HepG2 (cell line): Measurements from ENCODE around the gene LAPTM4A. TPM values are rescaled to one million over a fixed set of nuclear protein-coding genes. Genes with fewer than 3 reads are reported as not detected.

ENCODE experiments used
- ATAC-seq: fragments of 200-7000 bp; cut with Tn5 transposase; 3 replicates; pipeline ENCODE4 v1.9.1; 2020; ENCODE audit warnings: mild to moderate bottlenecking, moderate library complexity
- BruUV-seq: library from RNA; stranded (reverse); fragments of 400-500 nt; replicated peaks from 2 replicates; lab custom pipeline; 2021; lab: Mats Ljungman, UMichigan
- CTCF ChIA-PET: fragments of 300-600 bp; formaldehyde crosslinking; extraction: SDS; loops from one replicate; lab custom pipeline; 2021; ENCODE audit warnings: low total read pairs, inconsistent platforms, low intra/inter-chr PET ratio; lab: Yijun Ruan, JAX
- POLR2A ChIA-PET: fragments of 350-600 bp; sonication (Branson Sonifier 250); formaldehyde crosslinking; loops from one replicate; lab custom pipeline; 2020; ENCODE audit warnings: antibody characterized with exemption, inconsistent platforms; lab: Yijun Ruan, JAX
- DNase-seq: peaks from one replicate; pipeline ENCODE4 v3.0.0-alpha.2; 2015; ENCODE audit warnings: low spot score
- FAIRE-seq: peaks from 3 replicates; lab custom pipeline; 2011; peaks lifted over from hg19 to GRCh38; lab: Jason Lieb, UNC
- H2AFZ ChIP-seq: one replicate; pipeline ENCODE4 v1.6.1; 2011; ENCODE audit warnings: low read length, inconsistent platforms
- H3K27ac ChIP-seq: fragments of 300-600 bp; 3 replicates; pipeline ENCODE4 v1.8.0; 2011; ENCODE audit warnings: mixed run types, mild to moderate bottlenecking, mixed read lengths, low read length, inconsistent platforms; ENCODE audit not compliant: insufficient read depth; ENCODE audit errors: extremely low read length
- H3K27me3 ChIP-seq, 2 experiments: fragments of 200-600 bp in 1 of 2; 2 replicates in 1 of 2; 3 replicates in 1 of 2; pipeline versions ENCODE4 v1.6.0 to v1.8.0; 2011; ENCODE audit warnings: low read length in 2 of 2, mild to moderate bottlenecking in 2 of 2, moderate library complexity in 2 of 2, inconsistent platforms in 1 of 2; ENCODE audit not compliant: insufficient read depth in 2 of 2, control insufficient read depth in 1 of 2
- H3K36me3 ChIP-seq, 2 experiments: fragments of 200-600 bp in 1 of 2; replicated peaks in 1 of 2; 2 replicates in 1 of 2; 3 replicates in 1 of 2; pipeline versions ENCODE4 v1.5.1 to v1.8.0; 2011; ENCODE audit warnings: low read length in 2 of 2, inconsistent platforms in 1 of 2; ENCODE audit not compliant: insufficient read depth in 2 of 2, control insufficient read depth in 1 of 2
- H3K4me1 ChIP-seq: 2 replicates; pipeline ENCODE4 v1.5.1; 2012; ENCODE audit warnings: low read length, inconsistent platforms; ENCODE audit not compliant: insufficient read depth
- H3K4me2 ChIP-seq: 2 replicates; pipeline ENCODE4 v1.6.0; 2011; ENCODE audit warnings: low read depth, low read length, inconsistent platforms
- H3K4me3 ChIP-seq, 3 experiments: fragments of 200-600 bp in 1 of 3; sonication (generic), shearing (Covaris generic) in 1 of 3; replicated peaks in 1 of 3; 2 replicates each; pipeline ENCODE4 v1.5.1; 2011 to 2016; ENCODE audit warnings: low read length in 3 of 3, inconsistent platforms in 2 of 3, low read depth in 2 of 3, mild to moderate bottlenecking in 2 of 3, control low read depth in 1 of 3, mixed read lengths in 1 of 3; ENCODE audit not compliant: insufficient read depth in 1 of 3
- H3K79me2 ChIP-seq: one replicate; pipeline ENCODE4 v1.6.1; 2011; ENCODE audit warnings: low read length, inconsistent platforms; ENCODE audit not compliant: insufficient read depth
- H3K9ac ChIP-seq: 2 replicates; pipeline ENCODE4 v1.6.0; 2011; ENCODE audit warnings: mild to moderate bottlenecking, low read depth, low read length, inconsistent platforms; ENCODE audit not compliant: insufficient read depth
- H3K9me3 ChIP-seq: 2 replicates; pipeline ENCODE4 v1.5.1; 2012; ENCODE audit warnings: mild to moderate bottlenecking, low read length
- H4K20me1 ChIP-seq: 2 replicates; pipeline ENCODE4 v1.6.0; 2011; ENCODE audit warnings: inconsistent platforms, mild to moderate bottlenecking, low read length, moderate library complexity; ENCODE audit not compliant: insufficient read depth
- ARHGAP35 ChIP-seq: sonication (generic); formaldehyde crosslinking; IDR thresholded peaks from 2 replicates; pipeline ENCODE4 v1.9.0; 2022; ENCODE audit warnings: mild to moderate bottlenecking, inconsistent platforms, moderate library complexity, missing genetic modification reagents, borderline replicate concordance
- ARID4A ChIP-seq: sonication (generic); formaldehyde crosslinking; IDR thresholded peaks from 2 replicates; pipeline ENCODE4 v1.5.0; 2020; ENCODE audit warnings: mild to moderate bottlenecking, missing genetic modification reagents, borderline replicate concordance
- CENPBD1 ChIP-seq: sonication (generic); formaldehyde crosslinking; IDR thresholded peaks from 2 replicates; pipeline ENCODE4 v1.8.0; 2022; ENCODE audit warnings: missing genetic modification reagents, low read depth, mild to moderate bottlenecking, borderline replicate concordance
- KLF16 ChIP-seq, 2 experiments: sonication (generic) in 1 of 2; formaldehyde crosslinking in 1 of 2; IDR thresholded peaks; 2 replicates each; pipeline versions ENCODE4 v1.6.1 to v1.8.0; 2016 to 2023; ENCODE audit warnings: missing genetic modification reagents in 2 of 2, missing compliant biosample characterization in 1 of 2
- NFE2 ChIP-seq: sonication (generic); formaldehyde crosslinking; IDR thresholded peaks from 2 replicates; pipeline ENCODE4 v1.4.0; 2020; ENCODE audit warnings: missing genetic modification reagents
- NFE2L1 ChIP-seq: sonication (generic); formaldehyde crosslinking; IDR thresholded peaks from 2 replicates; pipeline ENCODE4 v1.4.0; 2020; ENCODE audit warnings: missing genetic modification reagents, mild to moderate bottlenecking, borderline replicate concordance
- POLR2AphosphoS2 ChIP-seq: IDR thresholded peaks from 2 replicates; pipeline ENCODE4 v1.6.1; 2011; ENCODE audit warnings: low read depth, low read length, improper control_type of control experiment
- SOX13 ChIP-seq, 3 experiments: fragments of 450-650 bp in 1 of 3; sonication (generic) in 1 of 3; formaldehyde crosslinking in 1 of 3; IDR thresholded peaks in 2 of 3; conservative IDR thresholded peaks in 1 of 3; 2 replicates each; pipeline versions ENCODE4 v1.5.0 to v1.6.1; 2016 to 2020; ENCODE audit warnings: antibody characterized with exemption in 1 of 3, mild to moderate bottlenecking in 1 of 3, missing compliant biosample characterization in 1 of 3, missing genetic modification reagents in 1 of 3, moderate library complexity in 1 of 3
- THAP8 ChIP-seq: sonication (generic); formaldehyde crosslinking; IDR thresholded peaks from 2 replicates; pipeline ENCODE4 v1.5.1; 2020; ENCODE audit warnings: missing genetic modification reagents, mild to moderate bottlenecking, borderline replicate concordance
- ZBTB7A ChIP-seq: sonication (generic); formaldehyde crosslinking; IDR thresholded peaks from 2 replicates; pipeline ENCODE4 v1.8.0; 2022; ENCODE audit warnings: mild to moderate bottlenecking, missing genetic modification reagents
- ZFP36L1 ChIP-seq: sonication (generic); formaldehyde crosslinking; IDR thresholded peaks from 2 replicates; pipeline ENCODE4 v1.8.0; 2022; ENCODE audit warnings: mild to moderate bottlenecking, missing genetic modification reagents, moderate library complexity
- ZNF253 ChIP-seq: sonication (generic); formaldehyde crosslinking; IDR thresholded peaks from 2 replicates; pipeline ENCODE4 v1.8.0; 2022; ENCODE audit warnings: mild to moderate bottlenecking, missing genetic modification reagents, borderline replicate concordance
- ZNF276 ChIP-seq: sonication (generic); formaldehyde crosslinking; IDR thresholded peaks from 2 replicates; pipeline ENCODE4 v1.4.0; 2020; ENCODE audit warnings: mild to moderate bottlenecking, low read depth, missing genetic modification reagents
- WGBS: methylation state at CpG from one replicate; pipeline ENCODE4 v1.1.6; 2017; ENCODE audit warnings: low lambda C conversion rate; 5-methylcytosine and 5-hydroxymethylcytosine counted together
- in situ Hi-C: cut with HindIII; loops from 2 replicates; pipeline ENCODE4 v1.10.0; 2017; ENCODE audit warnings: low pct_unique_long_range_greater_than_20kb; ENCODE audit not compliant: extremely low pct_ligation_motif_present
- intact Hi-C: fragments of 100-400 bp; cut with micrococcal nuclease; formaldehyde crosslinking; loops from one replicate; pipeline ENCODE4 v1.10.0; 2022; ENCODE audit not compliant: unreplicated experiment
- polyA plus RNA-seq, 8 experiments: library from polyadenylated mRNA; depleted of rRNA in 3 of 8; stranded (reverse) in 7 of 8; unstranded in 1 of 8; fragments of >200 nt; fragmentation: Illumina TruSeq in 4 of 8; extraction: Trizol in 4 of 8; gene quantifications; 2 replicates each; pipeline versions ENCODE4 v1.2.1 to v1.2.3, GENCODE V29; 2011 to 2016; ENCODE audit warnings: low read depth in 4 of 8, missing spikeins in 1 of 8, mixed read lengths in 1 of 8; ENCODE audit not compliant: insufficient read depth in 1 of 8
- total RNA-seq, 5 experiments: library from RNA; depleted of rRNA; stranded (reverse); fragments of >200 nt; fragmentation: Illumina TruSeq; extraction: Trizol; gene quantifications; 2 replicates each; pipeline ENCODE4 v1.2.3, GENCODE V29; 2016; ENCODE audit warnings: low read depth in 1 of 5

LAPTM4A gene
- total and polyA plus RNA-seq, 2 of the 13 experiments (the other 11 are each of a cell fraction or from before 2014, with no cell fraction given), result 116 to 558 TPM

- intact Hi-C loops, result no loop called here
- Histone ChIP-seq H3K9me3 (no peaks in the 10 kb centered on the region), H3K27me3 (peaks cover 0 to 9% of the 10 kb centered on the region in 2 experiments; a peak in 1 of 5 replicates), H2AFZ (no peak overlapping the region)
- no peak for ATAC-seq
- no peak for FAIRE-seq
- DNase-seq, result no peak
- TF ChIP-seq NFE2L1 (CRISPR knock-in tag), result no peak
- TF ChIP-seq POLR2AphosphoS2, result no peak
- TF ChIP-seq ZFP36L1 (CRISPR knock-in tag), result no peak
- TF ChIP-seq ZNF276, result no peak
- TF ChIP-seq ARHGAP35 (CRISPR knock-in tag), result no peak
- TF ChIP-seq NFE2 (CRISPR knock-in tag), result no peak
- no peak for TF ChIP-seq ZNF253
- no peak for TF ChIP-seq THAP8 (CRISPR knock-in tag)
- no peak for TF ChIP-seq CENPBD1 (CRISPR knock-in tag)
- TF ChIP-seq ARID4A (CRISPR knock-in tag), result no peak
- no peak for TF ChIP-seq SOX13 (IDR thresholded peaks at IDR 0.05)
- TF ChIP-seq SOX13 (CRISPR knock-in tag; conservative IDR thresholded peaks at IDR 0.05 in 1 of 2, IDR thresholded peaks at IDR 0.05 in 1 of 2), result no peak
- TF ChIP-seq ZBTB7A, result no peak
- TF ChIP-seq KLF16 (CRISPR knock-in tag; IDR thresholded peaks at IDR 0.05), result no peak
- TF ChIP-seq, all 625 proteins: peak for 0
- ChIA-PET POLR2A (no interaction called here), CTCF (no interaction called here)
- Histone ChIP-seq H3K4me2 (no peak overlapping the region), H3K36me3 (no peaks in the 10 kb centered on the region), H3K4me3 (no peak overlapping the region), H3K9ac (no peak overlapping the region), H3K79me2 (no peaks in the 10 kb centered on the region), H3K27ac (no peak overlapping the region), H4K20me1 (no peaks in the 10 kb centered on the region), H3K4me1 (peaks cover 41% of the 10 kb centered on the region)
- 63% methylated on average over 1 of the region's 1 CpG for WGBS
- no TSS peak for BruUV-seq
- in situ Hi-C loops, result no loop called here
These were observed 5.8 kb upstream of the LAPTM4A start for GRCh38 chr2:20057268-20057667.
